Measurements from ENCODE around the gene KCTD15. TPM values are rescaled to one million over a fixed set of nuclear protein-coding genes. Genes with fewer than 3 reads are reported as not detected.

The KCTD15 gene
- polyA plus RNA-seq, 1 experiment: 59.1 TPM

DNA sequence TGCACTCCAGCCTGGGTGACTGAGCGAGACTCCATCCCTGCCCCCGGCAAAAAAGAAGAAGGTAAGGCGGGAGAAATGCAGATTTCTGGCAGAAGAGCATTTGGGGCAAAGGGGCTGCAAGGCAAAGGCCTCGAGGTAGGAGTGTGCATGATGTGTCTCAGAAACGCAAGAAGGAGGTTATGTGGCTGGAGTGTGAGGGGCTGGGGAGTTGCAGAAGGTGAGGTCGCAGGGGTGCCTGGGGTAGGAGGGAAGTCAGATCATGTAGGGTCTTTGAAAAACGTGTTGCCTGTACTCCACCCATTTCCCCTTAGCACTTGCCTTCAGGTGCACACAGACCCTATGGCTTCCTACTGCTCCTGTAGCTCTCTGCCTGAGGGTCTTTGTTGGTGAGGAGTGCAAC lies 29.9 kb downstream of the KCTD15 start:
- Histone ChIP-seq H3K4me3 (ENCODE audit: low read depth, low read length) (no peak overlapping the region), H3K27me3 (ENCODE audit: control insufficient read depth, insufficient read depth, low read length) (no peaks in the 10 kb centered on the region; the same call in 1 of the 2 replicates), H3K36me3 (ENCODE audit: control insufficient read depth, insufficient read depth, low read length) (no peaks in the 10 kb centered on the region)
- ChIA-PET POLR2A (no interaction called here), CTCF (interaction anchor here (1.1 to 1.3 kb wide), 2 partner anchors 49 to 270 kb away, joined by 3 to 4 read pairs; no protein-coding TSS in a partner anchor)
- no peak for DNase-seq (ENCODE audit: low read depth)
- TF ChIP-seq, protein P1, sequence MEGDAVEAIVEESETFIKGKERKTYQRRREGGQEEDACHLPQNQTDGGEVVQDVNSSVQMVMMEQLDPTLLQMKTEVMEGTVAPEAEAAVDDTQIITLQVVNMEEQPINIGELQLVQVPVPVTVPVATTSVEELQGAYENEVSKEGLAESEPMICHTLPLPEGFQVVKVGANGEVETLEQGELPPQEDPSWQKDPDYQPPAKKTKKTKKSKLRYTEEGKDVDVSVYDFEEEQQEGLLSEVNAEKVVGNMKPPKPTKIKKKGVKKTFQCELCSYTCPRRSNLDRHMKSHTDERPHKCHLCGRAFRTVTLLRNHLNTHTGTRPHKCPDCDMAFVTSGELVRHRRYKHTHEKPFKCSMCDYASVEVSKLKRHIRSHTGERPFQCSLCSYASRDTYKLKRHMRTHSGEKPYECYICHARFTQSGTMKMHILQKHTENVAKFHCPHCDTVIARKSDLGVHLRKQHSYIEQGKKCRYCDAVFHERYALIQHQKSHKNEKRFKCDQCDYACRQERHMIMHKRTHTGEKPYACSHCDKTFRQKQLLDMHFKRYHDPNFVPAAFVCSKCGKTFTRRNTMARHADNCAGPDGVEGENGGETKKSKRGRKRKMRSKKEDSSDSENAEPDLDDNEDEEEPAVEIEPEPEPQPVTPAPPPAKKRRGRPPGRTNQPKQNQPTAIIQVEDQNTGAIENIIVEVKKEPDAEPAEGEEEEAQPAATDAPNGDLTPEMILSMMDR (IDR thresholded peaks at IDR 0.05; ENCODE audit: insufficient read depth, low read depth, low read length): no peak

DNA sequence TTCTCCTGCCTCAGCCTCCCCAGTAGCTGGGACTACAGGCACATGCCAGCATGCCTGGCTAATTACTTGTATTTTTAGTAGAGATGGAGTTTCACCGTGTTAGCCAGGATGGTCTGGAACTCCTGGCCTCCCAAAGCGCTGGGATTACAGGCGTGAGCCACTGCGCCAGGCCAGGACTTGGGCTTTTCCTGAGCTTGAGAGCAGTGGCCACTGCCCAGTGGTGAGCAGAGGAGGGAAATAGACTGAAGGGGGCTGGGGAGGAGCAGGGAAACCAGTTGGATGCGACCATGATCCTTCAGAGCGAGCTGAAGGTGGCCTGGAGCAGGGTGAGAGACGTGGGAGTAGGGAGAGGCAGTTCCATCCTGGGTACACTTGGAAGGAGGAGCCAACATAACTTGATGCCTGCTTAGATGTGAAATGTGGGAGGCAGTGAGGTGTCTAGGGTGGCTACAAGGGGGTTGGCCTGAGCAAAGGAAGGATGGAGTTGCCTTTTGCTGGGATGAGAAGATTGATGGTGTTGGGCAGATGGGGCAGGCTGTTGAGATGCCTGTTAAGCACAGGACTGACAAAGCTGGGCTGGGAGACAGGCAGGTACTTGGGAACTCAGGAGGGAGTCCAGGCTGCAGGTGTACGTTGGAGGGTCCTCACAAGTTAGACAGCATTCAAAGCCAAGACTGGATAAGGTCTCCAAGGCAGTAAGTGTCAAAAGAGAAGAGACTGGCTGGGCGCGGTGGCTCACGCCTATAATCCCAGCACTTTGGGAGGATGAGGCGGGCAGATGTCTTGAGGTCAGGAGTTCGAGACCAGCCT lies 31.8 kb downstream of the KCTD15 start:
- ChIA-PET CTCF (interaction anchor here (1.4 kb wide), 1 partner anchor 51 kb away, joined by 9 read pairs; no protein-coding TSS in a partner anchor), POLR2A (no interaction called here)
- no peaks in the 10 kb centered on the region for H3K36me3 ChIP-seq (ENCODE audit: control insufficient read depth, insufficient read depth, low read length)
- TF ChIP-seq, protein P1 (IDR thresholded peaks at IDR 0.05; ENCODE audit: insufficient read depth, low read depth, low read length): no peak
- no peak overlapping the region for H3K4me3 ChIP-seq (ENCODE audit: low read depth, low read length)
- DNase-seq (ENCODE audit: low read depth): no peak
- H3K27me3 ChIP-seq (ENCODE audit: control insufficient read depth, insufficient read depth, low read length): no peaks in the 10 kb centered on the region; the same call in 1 of the 2 replicates

DNA sequence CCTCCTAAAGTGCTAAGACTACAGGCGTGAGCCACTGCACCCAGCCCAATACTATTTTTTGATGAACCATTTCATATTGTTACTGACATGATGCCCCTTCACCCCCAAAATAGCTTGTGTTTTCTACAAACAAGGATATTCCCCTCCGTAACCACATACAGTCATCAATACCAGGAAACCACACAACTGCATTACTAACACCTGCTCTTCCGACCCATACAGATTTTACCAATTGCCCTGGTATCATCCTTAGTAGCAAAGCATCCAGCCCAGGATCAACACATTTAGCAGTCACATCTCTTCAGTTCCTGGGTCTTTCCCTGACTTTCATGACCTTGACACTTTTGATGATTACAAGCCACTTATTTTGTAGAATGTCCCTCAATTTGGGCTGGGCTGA lies 33.6 kb downstream of the KCTD15 start:
- CTCF ChIA-PET: interaction anchor here (1.7 kb wide), 1 partner anchor 52 kb away, joined by 6 read pairs; no protein-coding TSS in a partner anchor
- TF ChIP-seq, protein P1 (IDR thresholded peaks at IDR 0.05; ENCODE audit: insufficient read depth, low read depth, low read length): no peak
- Histone ChIP-seq H3K4me3 (ENCODE audit: low read depth, low read length) (no peak overlapping the region), H3K27me3 (ENCODE audit: control insufficient read depth, insufficient read depth, low read length) (no peaks in the 10 kb centered on the region; the same call in 1 of the 2 replicates), H3K36me3 (ENCODE audit: control insufficient read depth, insufficient read depth, low read length) (no peaks in the 10 kb centered on the region)
- POLR2A ChIA-PET: no interaction called here
- DNase-seq (ENCODE audit: low read depth): no peak

DNA sequence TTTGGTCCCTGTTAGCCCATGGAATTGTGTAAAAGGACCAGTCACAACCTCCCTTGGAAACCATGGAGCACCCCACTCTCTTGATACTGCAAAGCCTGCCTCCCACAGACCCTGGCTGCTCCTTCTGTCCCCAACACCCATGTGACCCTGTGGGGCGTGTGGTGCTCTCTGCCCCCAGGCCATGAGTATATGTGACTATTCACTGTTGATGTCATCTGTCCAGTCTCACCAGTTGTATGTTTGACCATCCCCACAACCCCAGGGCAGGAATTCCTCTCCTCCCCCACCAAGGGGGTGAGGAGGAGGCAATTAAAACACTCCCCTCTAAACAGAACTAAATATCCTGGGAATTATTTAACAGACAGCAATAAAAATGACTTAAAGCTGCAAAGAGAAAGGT lies 35.2 kb downstream of the KCTD15 start:
- DNase-seq (ENCODE audit: low read depth): no peak
- TF ChIP-seq, protein P1 (IDR thresholded peaks at IDR 0.05; ENCODE audit: insufficient read depth, low read depth, low read length): no peak
- POLR2A ChIA-PET: no interaction called here
- Histone ChIP-seq H3K4me3 (ENCODE audit: low read depth, low read length) (no peak overlapping the region), H3K36me3 (ENCODE audit: control insufficient read depth, insufficient read depth, low read length) (no peaks in the 10 kb centered on the region), H3K27me3 (ENCODE audit: control insufficient read depth, insufficient read depth, low read length) (no peaks in the 10 kb centered on the region; the same call in 1 of the 2 replicates)
- CTCF ChIA-PET: interaction anchor here (1.0 kb wide), 1 partner anchor 9 kb away, joined by 3 read pairs; no protein-coding TSS in a partner anchor

DNA sequence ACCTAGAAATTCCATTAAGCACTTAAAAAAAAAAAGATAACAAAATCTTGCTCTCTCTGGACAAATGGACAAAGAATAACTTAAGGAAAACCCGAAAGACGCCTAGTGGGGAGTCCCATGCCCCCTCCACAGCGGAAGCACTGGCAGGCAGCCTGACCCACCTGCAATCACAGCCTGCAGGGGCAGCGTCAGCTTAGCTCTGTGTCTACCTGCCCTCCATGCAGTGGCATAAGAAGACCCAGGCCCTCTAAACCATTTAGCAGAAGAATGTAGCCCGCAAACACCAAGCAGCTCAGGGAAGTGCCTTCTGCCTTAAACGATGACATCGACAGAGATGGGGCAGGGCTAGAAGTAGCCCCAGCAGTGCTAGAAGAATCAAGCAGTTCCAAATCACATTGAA lies 36.0 kb downstream of the KCTD15 start:
- H3K36me3 ChIP-seq (ENCODE audit: control insufficient read depth, insufficient read depth, low read length): no peaks in the 10 kb centered on the region
- CTCF ChIA-PET: interaction anchor here (0.6 to 1.0 kb wide), 2 partner anchors 9 to 55 kb away, joined by 3 read pairs; no protein-coding TSS in a partner anchor
- TF ChIP-seq, protein P1 (IDR thresholded peaks at IDR 0.05; ENCODE audit: insufficient read depth, low read depth, low read length): no peak
- no peaks in the 10 kb centered on the region; the same call in 1 of the 2 replicates for H3K27me3 ChIP-seq (ENCODE audit: control insufficient read depth, insufficient read depth, low read length)
- H3K4me3 ChIP-seq (ENCODE audit: low read depth, low read length): no peak overlapping the region
- DNase-seq (ENCODE audit: low read depth): no peak
- POLR2A ChIA-PET: no interaction called here

All from BJ (cell line).